ENCODE measurements around the gene NAA10.

NAA10 gene

GRCh38 chrX:153945956-153946943, 11.4 kb upstream of the NAA10 start:
- Histone ChIP-seq H3K4me2 (ENCODE audit: low read length) (no peak overlapping the region), H3K4me1 (ENCODE audit: control insufficient read depth, insufficient read depth, low read length) (no peaks in the 10 kb centered on the region), H3K9me3 (replicated peaks; ENCODE audit: low read length) (no peaks in the 10 kb centered on the region), H3K27me3 (ENCODE audit: control insufficient read depth, insufficient read depth, low read length) (no peaks in the 10 kb centered on the region), H3K36me3 (ENCODE audit: insufficient read depth, low read length) (peaks cover 32% of the 10 kb centered on the region), H3K9ac (ENCODE audit: low read depth, low read length) (no peak overlapping the region), H3K4me3 (ENCODE audit: low read length) (no peak overlapping the region)

- Histone ChIP-seq H3K9me3 (replicated peaks; ENCODE audit: low read length) (no peaks in the 10 kb centered on the region), H3K27me3 (ENCODE audit: control insufficient read depth, insufficient read depth, low read length) (no peaks in the 10 kb centered on the region), H3K36me3 (ENCODE audit: insufficient read depth, low read length) (peaks cover 17% of the 10 kb centered on the region), H3K4me2 (ENCODE audit: low read length) (no peak overlapping the region), H3K4me1 (ENCODE audit: control insufficient read depth, insufficient read depth, low read length) (no peaks in the 10 kb centered on the region), H3K4me3 (ENCODE audit: low read length) (no peak overlapping the region), H3K9ac (ENCODE audit: low read depth, low read length) (no peak overlapping the region)
Observed at GRCh38 chrX:153944800-153945150, 9.9 kb upstream of the NAA10 start.

- H3K9me3 ChIP-seq (replicated peaks; ENCODE audit: low read length), result no peaks in the 10 kb centered on the region
- H3K27me3 ChIP-seq (ENCODE audit: control insufficient read depth, insufficient read depth, low read length), result no peaks in the 10 kb centered on the region
- no peak within 1 kb of the TSS for H3K4me2 ChIP-seq (ENCODE audit: low read length)
- H3K4me3 ChIP-seq (ENCODE audit: low read length), result no peak within 1 kb of the TSS
- H3K9ac ChIP-seq (ENCODE audit: low read depth, low read length), result no peak within 1 kb of the TSS
- H3K36me3 ChIP-seq (ENCODE audit: insufficient read depth, low read length), result peaks cover 12% of the 10 kb centered on the region
- H3K4me1 ChIP-seq (ENCODE audit: control insufficient read depth, insufficient read depth, low read length), result no peaks in the 10 kb centered on the region
Observed at GRCh38 chrX:153944140-153944799, 9.4 kb upstream of the NAA10 start, which contains the start of gene RENBP. TSS of gene RENBP (minus strand) at chrX:153944643. CDS start at chrX:153944610, 33 bp downstream.

GRCh38 chrX:153941336-153942252, 6.8 kb upstream of the NAA10 start:
- Histone ChIP-seq H3K4me3 (ENCODE audit: low read length) (no peak overlapping the region), H3K9ac (ENCODE audit: low read depth, low read length) (no peak overlapping the region)

GRCh38 chrX:153939573-153939972, 4.7 kb upstream of the NAA10 start:
- no peaks in the 10 kb centered on the region for H3K9me3 ChIP-seq (replicated peaks; ENCODE audit: low read length)
- H3K36me3 ChIP-seq (ENCODE audit: insufficient read depth, low read length), result no peaks in the 10 kb centered on the region
- no peak overlapping the region for H3K9ac ChIP-seq (ENCODE audit: low read depth, low read length)
- no peak overlapping the region for H3K4me3 ChIP-seq (ENCODE audit: low read length)
- H3K4me2 ChIP-seq (ENCODE audit: low read length), result no peak overlapping the region
- no peaks in the 10 kb centered on the region for H3K27me3 ChIP-seq (ENCODE audit: control insufficient read depth, insufficient read depth, low read length)
- H3K4me1 ChIP-seq (ENCODE audit: control insufficient read depth, insufficient read depth, low read length), result peaks cover 5% of the 10 kb centered on the region

More at GRCh38 chrX:153941336-153942252, 6.8 kb upstream of the NAA10 start:
- H3K4me2 ChIP-seq (ENCODE audit: low read length), result no peak overlapping the region
- H3K4me1 ChIP-seq (ENCODE audit: control insufficient read depth, insufficient read depth, low read length), result no peaks in the 10 kb centered on the region
- H3K27me3 ChIP-seq (ENCODE audit: control insufficient read depth, insufficient read depth, low read length), result no peaks in the 10 kb centered on the region
- no peaks in the 10 kb centered on the region for H3K9me3 ChIP-seq (replicated peaks; ENCODE audit: low read length)
- H3K36me3 ChIP-seq (ENCODE audit: insufficient read depth, low read length), result peaks cover 4% of the 10 kb centered on the region

- H3K9ac ChIP-seq (ENCODE audit: low read depth, low read length), result no peak overlapping the region
- no peak overlapping the region for H3K4me2 ChIP-seq (ENCODE audit: low read length)
- no peaks in the 10 kb centered on the region for H3K9me3 ChIP-seq (replicated peaks; ENCODE audit: low read length)
- H3K36me3 ChIP-seq (ENCODE audit: insufficient read depth, low read length), result no peaks in the 10 kb centered on the region
- peaks cover 14% of the 10 kb centered on the region for H3K4me1 ChIP-seq (ENCODE audit: control insufficient read depth, insufficient read depth, low read length)
- no peak overlapping the region for H3K4me3 ChIP-seq (ENCODE audit: low read length)
- no peaks in the 10 kb centered on the region for H3K27me3 ChIP-seq (ENCODE audit: control insufficient read depth, insufficient read depth, low read length)
Observed at GRCh38 chrX:153938226-153938786, 3.5 kb upstream of the NAA10 start.

- Histone ChIP-seq H3K9ac (ENCODE audit: low read depth, low read length) (no peak overlapping the region), H3K4me1 (ENCODE audit: control insufficient read depth, insufficient read depth, low read length) (peaks cover 14% of the 10 kb centered on the region), H3K27me3 (ENCODE audit: control insufficient read depth, insufficient read depth, low read length) (no peaks in the 10 kb centered on the region), H3K4me2 (ENCODE audit: low read length) (no peak overlapping the region), H3K36me3 (ENCODE audit: insufficient read depth, low read length) (peaks cover 6% of the 10 kb centered on the region), H3K4me3 (ENCODE audit: low read length) (no peak overlapping the region), H3K9me3 (replicated peaks; ENCODE audit: low read length) (no peaks in the 10 kb centered on the region)
Observed at GRCh38 chrX:153937056-153937455, 2.2 kb upstream of the NAA10 start.

GRCh38 chrX:153935326-153935851, 552 bp upstream of the NAA10 start:
- Histone ChIP-seq H3K27me3 (ENCODE audit: control insufficient read depth, insufficient read depth, low read length) (no peaks in the 10 kb centered on the region), H3K9me3 (replicated peaks; ENCODE audit: low read length) (no peaks in the 10 kb centered on the region)

GRCh38 chrX:153934148-153934761, 582 bp downstream of the NAA10 start:
- H3K4me1 ChIP-seq (ENCODE audit: control insufficient read depth, insufficient read depth, low read length), result peaks cover 15% of the 10 kb centered on the region
- no peaks in the 10 kb centered on the region for H3K27me3 ChIP-seq (ENCODE audit: control insufficient read depth, insufficient read depth, low read length)
- H3K9me3 ChIP-seq (replicated peaks; ENCODE audit: low read length), result no peaks in the 10 kb centered on the region
- peak overlapping the region; percentile 95 for H3K4me2 ChIP-seq (ENCODE audit: low read length)
- peaks cover 31% of the 10 kb centered on the region for H3K36me3 ChIP-seq (ENCODE audit: insufficient read depth, low read length)
- H3K4me3 ChIP-seq (ENCODE audit: low read length), result peak overlapping the region; percentile 81
- peak overlapping the region; percentile 86 for H3K9ac ChIP-seq (ENCODE audit: low read depth, low read length)

More at GRCh38 chrX:153935326-153935851, 552 bp upstream of the NAA10 start:
- Histone ChIP-seq H3K4me2 (ENCODE audit: low read length) (peak overlapping the region; percentile 79), H3K4me1 (ENCODE audit: control insufficient read depth, insufficient read depth, low read length) (peaks cover 14% of the 10 kb centered on the region), H3K4me3 (ENCODE audit: low read length) (peak overlapping the region; percentile 81), H3K9ac (ENCODE audit: low read depth, low read length) (no peak overlapping the region), H3K36me3 (ENCODE audit: insufficient read depth, low read length) (peaks cover 20% of the 10 kb centered on the region)

GRCh38 chrX:153933748-153934147, 1.1 kb downstream of the NAA10 start:
- Histone ChIP-seq H3K9ac (ENCODE audit: low read depth, low read length) (peak overlapping the region; percentile 86), H3K4me1 (ENCODE audit: control insufficient read depth, insufficient read depth, low read length) (peaks cover 21% of the 10 kb centered on the region), H3K27me3 (ENCODE audit: control insufficient read depth, insufficient read depth, low read length) (no peaks in the 10 kb centered on the region), H3K36me3 (ENCODE audit: insufficient read depth, low read length) (peaks cover 34% of the 10 kb centered on the region), H3K4me3 (ENCODE audit: low read length) (peak overlapping the region; percentile 81), H3K4me2 (ENCODE audit: low read length) (peak overlapping the region; percentile 95), H3K9me3 (replicated peaks; ENCODE audit: low read length) (no peaks in the 10 kb centered on the region)
